K562 (cell line): ENCODE measurements around the gene HTR3C. TPM values are rescaled to one million over a fixed set of nuclear protein-coding genes. Genes with fewer than 3 reads are reported as not detected.

Experiments used
- MBD1 ChIP-seq: fragments of 250-450 bp; sonication (Bioruptor Pico); IDR thresholded peaks from 2 replicates; pipeline ENCODE4 v1.8.0; 2022; ENCODE audit warnings: inconsistent platforms
- MED1 ChIP-seq: sonication (generic); formaldehyde crosslinking; IDR thresholded peaks from 2 replicates; pipeline ENCODE4 v1.8.1; 2023; ENCODE audit warnings: missing genetic modification reagents, borderline replicate concordance
- MEIS2 ChIP-seq: fragments of 450-650 bp; IDR thresholded peaks from 2 replicates; pipeline ENCODE4 v1.6.1; 2014; ENCODE audit warnings: mild to moderate bottlenecking; ENCODE audit not compliant: partially characterized antibody
- MGA ChIP-seq: fragments of 450-650 bp; IDR thresholded peaks from 2 replicates; pipeline ENCODE4 v1.6.1; 2016; ENCODE audit warnings: mild to moderate bottlenecking, moderate library complexity
- RFX5 ChIP-seq: IDR thresholded peaks from 2 replicates; pipeline ENCODE4 v1.6.1; 2011; ENCODE audit warnings: low read depth, mild to moderate bottlenecking, improper control_type of control experiment, low read length
- ZBTB11 ChIP-seq, 3 experiments: fragments of 200-800 bp in 1 of 3; fragments of 250-450 bp in 1 of 3; fragments of 450-650 bp in 1 of 3; sonication (Bioruptor Pico) in 1 of 3; sonication (Bioruptor generic) in 1 of 3; formaldehyde crosslinking in 1 of 3; IDR thresholded peaks; 2 replicates each; pipeline versions ENCODE4 v1.6.1 to v1.8.0; 2016 to 2022; ENCODE audit warnings: mild to moderate bottlenecking in 2 of 3, missing genetic modification characterization in 2 of 3, missing compliant biosample characterization in 1 of 3, moderate library complexity in 1 of 3
- polyA plus RNA-seq, 8 experiments: library from polyadenylated mRNA; depleted of rRNA in 4 of 8; stranded (reverse) in 5 of 8; unstranded in 3 of 8; fragments of >200 nt; fragmentation: Nextera tagmentation in 2 of 8; fragmentation: Illumina TruSeq in 1 of 8; extraction: Ambion mirVana in 2 of 8; extraction: Trizol in 1 of 8; gene quantifications; 2 replicates each; pipeline versions ENCODE4 v1.2.1 to v1.2.3, GENCODE V29; 2011 to 2014; ENCODE audit warnings: inconsistent platforms in 1 of 8, missing spikeins in 1 of 8
- total RNA-seq, 7 experiments: library from RNA; depleted of rRNA in 6 of 7; stranded (reverse); fragments of >200 nt in 6 of 7; fragmentation: Illumina TruSeq in 2 of 7; extraction: Trizol in 2 of 7; gene quantifications; 2 replicates each; pipeline versions ENCODE4 v1.2.1 to v1.2.3, GENCODE V29; 2011 to 2021; ENCODE audit warnings: low replicate concordance in 1 of 7

The HTR3C gene
- total and polyA plus RNA-seq, 9 of the 15 experiments (the other 6 are each of a cell fraction or from before 2014, with no cell fraction given): 0.04 to 0.06 TPM; not detected in 7

- no peak for TF ChIP-seq ZBTB11 (CRISPR knock-in tag; IDR thresholded peaks at IDR 0.05)
- no peak for TF ChIP-seq MBD1 (CRISPR knock-in tag)
- TF ChIP-seq MED1 (CRISPR knock-in tag): no peak
- no peak for TF ChIP-seq MGA
- TF ChIP-seq MEIS2: no peak
- no peak for TF ChIP-seq RFX5
- TF ChIP-seq, all 486 proteins: peak for 0
Measured at GRCh38 chr3:184029443-184029842, 23.4 kb upstream of the HTR3C start (continued).
